Measurements from ENCODE around the gene DPP6.

DNA sequence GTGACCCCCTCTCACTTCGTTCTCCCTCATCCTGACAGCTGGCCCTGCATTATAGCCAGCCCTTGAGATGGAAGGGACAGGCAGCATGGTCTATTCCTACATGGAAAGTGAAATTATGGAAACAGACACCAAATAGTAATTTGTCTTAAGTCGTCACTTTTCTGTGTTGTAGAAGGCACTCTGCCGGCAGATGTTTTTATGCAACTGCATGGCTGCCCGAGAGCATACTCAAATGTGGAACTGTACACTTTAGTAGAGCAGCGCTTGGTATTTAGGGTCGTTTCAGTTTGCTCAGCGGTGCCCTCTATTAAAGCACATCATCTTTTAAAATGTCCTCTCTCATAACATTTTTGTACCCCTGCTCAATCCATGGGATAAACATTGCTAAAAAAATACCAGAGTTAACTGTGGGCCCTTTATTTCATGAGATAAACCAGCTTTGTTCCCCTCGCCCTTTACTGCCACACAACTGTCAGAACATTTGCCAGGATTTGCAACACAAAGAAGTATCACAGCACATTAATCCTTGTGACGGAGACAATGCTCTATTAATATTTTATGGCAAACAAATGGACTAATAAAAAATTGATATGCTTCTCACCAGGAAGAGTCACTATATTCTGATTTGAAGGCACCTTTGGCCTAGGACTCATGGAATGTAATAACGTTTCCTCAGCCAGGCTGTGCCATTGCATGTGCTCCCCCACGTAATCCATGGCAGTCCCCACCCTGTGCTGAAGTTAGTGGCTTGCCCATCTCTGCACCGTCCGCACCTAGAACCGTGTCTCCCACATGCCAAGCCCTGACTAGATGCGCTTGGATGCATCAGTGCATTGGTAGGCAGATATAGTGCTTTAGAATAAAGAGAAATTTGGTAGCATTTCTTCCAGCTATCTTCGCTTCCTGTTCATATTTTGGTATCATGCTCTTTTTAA lies 729.4 kb downstream of the DPP6 start:
- TF ChIP-seq, protein P1, sequence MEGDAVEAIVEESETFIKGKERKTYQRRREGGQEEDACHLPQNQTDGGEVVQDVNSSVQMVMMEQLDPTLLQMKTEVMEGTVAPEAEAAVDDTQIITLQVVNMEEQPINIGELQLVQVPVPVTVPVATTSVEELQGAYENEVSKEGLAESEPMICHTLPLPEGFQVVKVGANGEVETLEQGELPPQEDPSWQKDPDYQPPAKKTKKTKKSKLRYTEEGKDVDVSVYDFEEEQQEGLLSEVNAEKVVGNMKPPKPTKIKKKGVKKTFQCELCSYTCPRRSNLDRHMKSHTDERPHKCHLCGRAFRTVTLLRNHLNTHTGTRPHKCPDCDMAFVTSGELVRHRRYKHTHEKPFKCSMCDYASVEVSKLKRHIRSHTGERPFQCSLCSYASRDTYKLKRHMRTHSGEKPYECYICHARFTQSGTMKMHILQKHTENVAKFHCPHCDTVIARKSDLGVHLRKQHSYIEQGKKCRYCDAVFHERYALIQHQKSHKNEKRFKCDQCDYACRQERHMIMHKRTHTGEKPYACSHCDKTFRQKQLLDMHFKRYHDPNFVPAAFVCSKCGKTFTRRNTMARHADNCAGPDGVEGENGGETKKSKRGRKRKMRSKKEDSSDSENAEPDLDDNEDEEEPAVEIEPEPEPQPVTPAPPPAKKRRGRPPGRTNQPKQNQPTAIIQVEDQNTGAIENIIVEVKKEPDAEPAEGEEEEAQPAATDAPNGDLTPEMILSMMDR (IDR thresholded peaks at IDR 0.05): no peak
- no peak for TF ChIP-seq POLR2A (IDR thresholded peaks at IDR 0.05)
